OCI-LY3 (cell line): ENCODE data around the gene DOHH.

Source experiments
- EZH2phosphoT487 ChIP-seq: fragments of 200-600 bp; shearing (Covaris generic); IDR thresholded peaks from 2 replicates; pipeline ENCODE4 v1.6.1; 2018; ENCODE audit warnings: antibody characterized with exemption, mixed run types, low read depth
- TF ChIP-seq, protein P1 (sequence below): fragments of 200-600, 300-600 bp; sonication (generic); IDR thresholded peaks from 2 replicates; pipeline ENCODE4 v1.5.1; 2014; ENCODE audit warnings: antibody characterized with exemption, low read length, low read depth

GRCh38 chr19:3444695-3445234, 55.7 kb downstream of the DOHH start:
- TF ChIP-seq, protein P1, sequence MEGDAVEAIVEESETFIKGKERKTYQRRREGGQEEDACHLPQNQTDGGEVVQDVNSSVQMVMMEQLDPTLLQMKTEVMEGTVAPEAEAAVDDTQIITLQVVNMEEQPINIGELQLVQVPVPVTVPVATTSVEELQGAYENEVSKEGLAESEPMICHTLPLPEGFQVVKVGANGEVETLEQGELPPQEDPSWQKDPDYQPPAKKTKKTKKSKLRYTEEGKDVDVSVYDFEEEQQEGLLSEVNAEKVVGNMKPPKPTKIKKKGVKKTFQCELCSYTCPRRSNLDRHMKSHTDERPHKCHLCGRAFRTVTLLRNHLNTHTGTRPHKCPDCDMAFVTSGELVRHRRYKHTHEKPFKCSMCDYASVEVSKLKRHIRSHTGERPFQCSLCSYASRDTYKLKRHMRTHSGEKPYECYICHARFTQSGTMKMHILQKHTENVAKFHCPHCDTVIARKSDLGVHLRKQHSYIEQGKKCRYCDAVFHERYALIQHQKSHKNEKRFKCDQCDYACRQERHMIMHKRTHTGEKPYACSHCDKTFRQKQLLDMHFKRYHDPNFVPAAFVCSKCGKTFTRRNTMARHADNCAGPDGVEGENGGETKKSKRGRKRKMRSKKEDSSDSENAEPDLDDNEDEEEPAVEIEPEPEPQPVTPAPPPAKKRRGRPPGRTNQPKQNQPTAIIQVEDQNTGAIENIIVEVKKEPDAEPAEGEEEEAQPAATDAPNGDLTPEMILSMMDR, result no peak
- no peak for TF ChIP-seq EZH2phosphoT487
